HEK293 (cell line): ENCODE data around the gene CEACAM4.

Experiments
- ATF2 ChIP-seq: fragments of 450-650 bp; formaldehyde crosslinking; IDR thresholded peaks from 2 replicates; pipeline ENCODE4 v1.5.1; 2016; ENCODE audit warnings: missing biosample characterization, missing genetic modification characterization, low read depth
- CTCF ChIP-seq: fragments of 450-650 bp; formaldehyde crosslinking; IDR thresholded peaks from 2 replicates; pipeline ENCODE4 v1.5.1; 2016; ENCODE audit warnings: missing biosample characterization, missing genetic modification characterization
- ZFP41 ChIP-seq: fragments of 450-650 bp; formaldehyde crosslinking; IDR thresholded peaks from 2 replicates; pipeline ENCODE4 v1.5.1; 2016; ENCODE audit warnings: missing biosample characterization, missing genetic modification characterization, borderline replicate concordance
- ZNF133 ChIP-seq: fragments of 450-650 bp; formaldehyde crosslinking; IDR thresholded peaks from 2 replicates; pipeline ENCODE4 v1.5.1; 2016; ENCODE audit warnings: missing biosample characterization, missing genetic modification characterization
- ZNF248 ChIP-seq: fragments of 450-650 bp; formaldehyde crosslinking; IDR thresholded peaks from 2 replicates; pipeline ENCODE4 v1.5.1; 2017; ENCODE audit warnings: missing biosample characterization, missing genetic modification characterization
- ZSCAN18 ChIP-seq: fragments of 450-650 bp; formaldehyde crosslinking; IDR thresholded peaks from 2 replicates; pipeline ENCODE4 v1.5.1; 2016; ENCODE audit warnings: missing biosample characterization, missing genetic modification characterization

GRCh38 chr19:41649827-41650226, 23.0 kb upstream of the CEACAM4 start:
- TF ChIP-seq ZFP41 (no peak), ZSCAN18 (tag by site-specific recombination) (no peak), ATF2 (tag by site-specific recombination) (no peak), ZNF133 (tag by site-specific recombination) (no peak), ZNF248 (tag by site-specific recombination) (no peak), CTCF (tag by site-specific recombination) (no peak)
